ENCODE measurements around the gene NOCT. TPM values are rescaled to one million over a fixed set of nuclear protein-coding genes. Genes with fewer than 3 reads are reported as not detected.

Gene NOCT
- total and polyA plus RNA-seq, 2 of the 8 experiments (the other 6 are each of a cell fraction or from before 2014, with no cell fraction given), result 10.4 to 45.5 TPM

GRCh38 chr4:138967313-138967712 lies 48.3 kb upstream of the NOCT start:
- Histone ChIP-seq H3K4me1 (replicated peaks in 1 of 4; ENCODE audit: control insufficient read depth in 3 of 4, insufficient read depth in 4 of 4, low read length in 3 of 4) (no peaks in the 10 kb centered on the region), H2BK120ac (replicated peaks; ENCODE audit: low read depth, low read length) (no peak overlapping the region), H3K23ac (ENCODE audit: insufficient read length) (no peak overlapping the region), H2BK5ac (ENCODE audit: low read depth, low read length) (no peak overlapping the region), H3K27ac (ENCODE audit: low read depth, low read length) (no peak overlapping the region), H4K20me1 (replicated peaks in 1 of 2; ENCODE audit: control insufficient read depth in 1 of 2, insufficient read depth in 2 of 2, low read length in 2 of 2) (no peaks in the 10 kb centered on the region), H2BK20ac (ENCODE audit: low read length) (no peak overlapping the region), H3K4me3 (ENCODE audit: extremely low read depth in 1 of 4, insufficient read depth in 2 of 4, low read depth in 3 of 4, low read length in 4 of 4) (no peak overlapping the region), H3K18ac (ENCODE audit: extremely low read depth, low read length) (no peak overlapping the region), H3K4me2 (ENCODE audit: insufficient read depth in 1 of 2, low read depth in 2 of 2, low read length in 2 of 2) (no peak overlapping the region), H3K56ac (replicated peaks; ENCODE audit: insufficient read length, low read depth, low read length) (no peak overlapping the region), H3K79me1 (ENCODE audit: low read depth, low read length) (no peaks in the 10 kb centered on the region), H3K36me3 (ENCODE audit: control insufficient read depth in 2 of 4, insufficient read depth in 4 of 4, low read length in 3 of 4) (no peaks in the 10 kb centered on the region; a peak in 1 of 8 replicates), H3K79me2 (ENCODE audit: control insufficient read depth in 1 of 2, insufficient read depth in 2 of 2, low read length in 2 of 2) (no peaks in the 10 kb centered on the region), H2BK12ac (ENCODE audit: low read depth, low read length) (no peak overlapping the region), H4K8ac (ENCODE audit: extremely low read depth, insufficient read depth, low read length) (no peak overlapping the region), H3K9ac (replicated peaks in 1 of 4; ENCODE audit: extremely low read depth in 1 of 4, low read depth in 3 of 4, low read length in 3 of 4) (no peak overlapping the region), H3K23me2 (ENCODE audit: low read depth, low read length) (no peaks in the 10 kb centered on the region), H3K4ac (replicated peaks; ENCODE audit: insufficient read length, low read depth, low read length) (no peak overlapping the region), H2AK5ac (ENCODE audit: low read depth, low read length) (no peak overlapping the region), H2AFZ (ENCODE audit: low read length) (no peak overlapping the region), H4K5ac (ENCODE audit: insufficient read length, low read depth, low read length) (no peak overlapping the region), H2BK15ac (ENCODE audit: low read length) (no peak overlapping the region), H3K9me3 (ENCODE audit: insufficient read depth in 2 of 2, low read depth in 1 of 2, low read length in 1 of 2) (no peaks in the 10 kb centered on the region), H4K91ac (replicated peaks; ENCODE audit: insufficient read length, low read length) (no peak overlapping the region), H3K14ac (ENCODE audit: insufficient read length) (no peak overlapping the region), H3K27me3 (replicated peaks in 1 of 4; ENCODE audit: control insufficient read depth in 3 of 4, extremely low read depth in 1 of 4, insufficient read depth in 3 of 4, low read length in 3 of 4) (no peaks in the 10 kb centered on the region)
- POLR2A ChIA-PET (ENCODE audit: partially characterized antibody), result no interaction called here
- 91% methylated on average over 3 of the region's 3 CpGs; no CpG with 5 or more reads in 1 of the 2 experiments for WGBS, 2 experiments (ENCODE audit: extremely low coverage in 1 of 2, insufficient coverage in 1 of 2, insufficient read length in 1 of 2, insufficient replicate concordance in 2 of 2, low coverage in 1 of 2, low lambda C conversion rate in 2 of 2, missing lambda C conversion rate in 1 of 2)
- CTCF ChIA-PET (ENCODE audit: partially characterized antibody), result no interaction called here
- TF ChIP-seq POU5F1 (IDR thresholded peaks at IDR 0.05; ENCODE audit: low read depth, low read length) (no peak), PHF8 (conservative IDR thresholded peaks at IDR 0.05; ENCODE audit: low read depth, low read length) (no peak), MAFK (IDR thresholded peaks at IDR 0.05; ENCODE audit: low read depth, low read length) (no peak), TAF7 (optimal IDR thresholded peaks at IDR 0.05; ENCODE audit: borderline replicate concordance, low read depth, low read length) (no peak), CHD2 (IDR thresholded peaks at IDR 0.05; ENCODE audit: low read length) (no peak), CREB1 (IDR thresholded peaks at IDR 0.05) (no peak), YY1 (IDR thresholded peaks at IDR 0.05; ENCODE audit: low read depth, low read length) (no peak), RBBP5 (IDR thresholded peaks at IDR 0.05; ENCODE audit: borderline replicate concordance, low read depth, low read length) (no peak)
- no peak for FAIRE-seq
- no peak for DNase-seq (ENCODE audit: low read depth in 1 of 2, low spot score in 2 of 2)

All from H1 (cell line).